ENCODE data around the gene TLCD2. TPM values are rescaled to one million over a fixed set of nuclear protein-coding genes. Genes with fewer than 3 reads are reported as not detected.
A peak's percentile ranks its signal among the peaks of the same experiment; 100 is the strongest.

The TLCD2 gene
- total and polyA plus RNA-seq, 2 of the 13 experiments (the other 11 are each of a cell fraction or from before 2014, with no cell fraction given): 0.90 to 1.1 TPM

DNA sequence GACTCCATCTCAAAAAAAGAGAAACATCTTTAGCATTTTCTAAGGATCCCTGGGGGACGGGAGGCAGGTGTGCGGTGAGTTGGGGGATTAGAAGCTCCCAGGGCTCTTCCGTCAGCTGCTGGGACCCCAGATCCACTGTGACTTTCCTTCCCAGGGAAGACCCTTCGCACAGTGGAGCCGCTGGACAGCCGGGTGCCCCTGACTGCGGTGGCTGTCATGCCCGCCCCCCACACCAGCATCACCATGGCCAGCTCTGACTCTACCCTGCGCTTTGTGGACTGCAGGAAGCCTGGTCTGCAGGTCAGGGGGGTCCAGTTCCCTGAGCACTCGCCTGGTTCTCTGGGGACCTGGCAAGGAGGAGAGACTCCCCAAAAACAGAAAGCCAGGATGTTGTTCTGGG is 25.2 kb upstream of the TLCD2 start (continued):
- TF ChIP-seq, protein P1, sequence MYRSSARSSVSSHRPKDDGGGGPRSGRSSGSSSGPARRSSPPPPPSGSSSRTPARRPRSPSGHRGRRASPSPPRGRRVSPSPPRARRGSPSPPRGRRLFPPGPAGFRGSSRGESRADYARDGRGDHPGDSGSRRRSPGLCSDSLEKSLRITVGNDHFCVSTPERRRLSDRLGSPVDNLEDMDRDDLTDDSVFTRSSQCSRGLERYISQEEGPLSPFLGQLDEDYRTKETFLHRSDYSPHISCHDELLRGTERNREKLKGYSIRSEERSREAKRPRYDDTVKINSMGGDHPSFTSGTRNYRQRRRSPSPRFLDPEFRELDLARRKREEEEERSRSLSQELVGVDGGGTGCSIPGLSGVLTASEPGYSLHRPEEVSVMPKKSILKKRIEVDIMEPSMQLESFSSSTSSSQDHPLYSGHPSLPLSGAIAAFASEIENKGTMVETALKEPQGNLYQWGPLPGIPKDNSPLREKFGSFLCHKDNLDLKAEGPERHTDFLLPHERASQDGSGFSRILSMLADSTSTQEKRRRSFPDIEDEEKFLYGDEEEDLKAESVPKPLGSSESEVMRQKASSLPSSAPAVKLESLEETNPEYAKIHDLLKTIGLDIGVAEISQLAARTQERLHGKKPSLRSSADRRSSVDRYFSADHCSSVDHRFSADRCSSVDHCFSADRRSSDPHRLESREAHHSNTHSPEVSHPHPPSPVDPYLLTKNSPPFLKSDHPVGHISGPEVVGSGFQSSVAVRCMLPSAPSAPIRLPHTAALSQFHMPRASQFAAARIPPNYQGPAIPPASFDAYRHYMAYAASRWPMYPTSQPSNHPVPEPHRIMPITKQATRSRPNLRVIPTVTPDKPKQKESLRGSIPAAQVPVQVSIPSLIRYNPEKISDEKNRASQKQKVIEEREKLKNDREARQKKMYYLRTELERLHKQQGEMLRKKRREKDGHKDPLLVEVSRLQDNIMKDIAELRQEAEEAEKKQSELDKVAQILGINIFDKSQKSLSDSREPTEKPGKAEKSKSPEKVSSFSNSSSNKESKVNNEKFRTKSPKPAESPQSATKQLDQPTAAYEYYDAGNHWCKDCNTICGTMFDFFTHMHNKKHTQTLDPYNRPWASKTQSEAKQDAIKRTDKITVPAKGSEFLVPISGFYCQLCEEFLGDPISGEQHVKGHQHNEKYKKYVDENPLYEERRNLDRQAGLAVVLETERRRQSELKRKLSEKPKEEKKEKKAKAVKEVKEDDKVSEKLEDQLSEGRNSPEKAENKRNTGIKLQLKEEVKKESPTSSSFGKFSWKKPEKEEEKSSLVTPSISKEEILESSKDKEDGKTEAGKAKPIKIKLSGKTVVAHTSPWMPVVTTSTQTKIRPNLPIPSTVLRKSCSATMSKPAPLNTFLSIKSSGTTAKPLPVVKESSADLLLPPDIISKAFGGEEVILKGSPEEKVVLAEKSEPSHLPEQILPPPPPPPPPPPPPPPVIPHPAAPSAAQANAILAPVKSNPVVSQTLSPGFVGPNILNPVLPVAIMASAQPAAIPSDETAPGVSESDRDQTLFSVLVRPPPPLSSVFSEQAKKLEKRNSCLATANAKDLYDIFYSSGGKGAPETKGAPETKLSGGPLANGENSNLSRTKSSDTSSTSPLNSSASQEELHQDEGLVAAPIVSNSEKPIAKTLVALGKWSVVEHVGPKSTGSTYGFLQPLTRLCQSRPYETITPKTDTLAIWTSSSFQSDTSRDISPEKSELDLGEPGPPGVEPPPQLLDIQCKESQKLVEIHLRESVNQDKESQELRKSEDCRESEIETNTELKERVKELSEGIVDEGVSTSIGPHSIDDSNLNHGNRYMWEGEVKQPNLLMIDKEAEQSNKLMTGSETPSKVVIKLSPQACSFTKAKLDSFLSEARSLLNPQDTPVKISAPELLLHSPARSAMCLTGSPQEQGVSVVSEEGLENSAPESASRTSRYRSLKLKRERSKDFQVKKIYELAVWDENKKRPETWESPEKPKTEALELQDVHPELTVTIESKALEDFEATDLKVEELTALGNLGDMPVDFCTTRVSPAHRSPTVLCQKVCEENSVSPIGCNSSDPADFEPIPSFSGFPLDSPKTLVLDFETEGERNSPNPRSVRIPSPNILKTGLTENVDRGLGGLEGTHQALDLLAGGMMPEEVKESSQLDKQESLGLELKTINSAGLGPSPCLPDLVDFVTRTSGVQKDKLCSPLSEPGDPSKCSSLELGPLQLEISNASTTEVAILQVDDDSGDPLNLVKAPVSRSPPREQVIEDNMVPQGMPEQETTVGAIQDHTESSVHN (CRISPR knock-in tag; IDR thresholded peaks at IDR 0.05): no peak
- TF ChIP-seq ZNF782 (CRISPR knock-in tag; IDR thresholded peaks at IDR 0.05; ENCODE audit: borderline replicate concordance): no peak
- no peak for TF ChIP-seq KDM2A (CRISPR knock-in tag; IDR thresholded peaks at IDR 0.05; ENCODE audit: borderline replicate concordance, low read depth)
- TF ChIP-seq ZNF121 (CRISPR knock-in tag; IDR thresholded peaks at IDR 0.05): no peak
- TF ChIP-seq ZNF225 (CRISPR knock-in tag; IDR thresholded peaks at IDR 0.05): 0 out of 2 replicates have a peak, but pooled peaks have one; percentile 5
- no peak for TF ChIP-seq TCF7 (IDR thresholded peaks at IDR 0.05; ENCODE audit: low read depth)
- TF ChIP-seq, protein P2, sequence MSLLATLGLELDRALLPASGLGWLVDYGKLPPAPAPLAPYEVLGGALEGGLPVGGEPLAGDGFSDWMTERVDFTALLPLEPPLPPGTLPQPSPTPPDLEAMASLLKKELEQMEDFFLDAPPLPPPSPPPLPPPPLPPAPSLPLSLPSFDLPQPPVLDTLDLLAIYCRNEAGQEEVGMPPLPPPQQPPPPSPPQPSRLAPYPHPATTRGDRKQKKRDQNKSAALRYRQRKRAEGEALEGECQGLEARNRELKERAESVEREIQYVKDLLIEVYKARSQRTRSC (CRISPR knock-in tag; IDR thresholded peaks at IDR 0.05; ENCODE audit: low read depth): no peak
- TF ChIP-seq HES4 (CRISPR knock-in tag; IDR thresholded peaks at IDR 0.05; ENCODE audit: borderline replicate concordance): no peak
- no peak for TF ChIP-seq PHF21A (CRISPR knock-in tag; IDR thresholded peaks at IDR 0.05)
- 0 out of 2 replicates have a peak, but pooled peaks have one; percentile 40 for TF ChIP-seq ZNF572 (CRISPR knock-in tag; IDR thresholded peaks at IDR 0.05)
- TF ChIP-seq SP4 (CRISPR knock-in tag; IDR thresholded peaks at IDR 0.05): no peak
- TF ChIP-seq ZNF879 (CRISPR knock-in tag; IDR thresholded peaks at IDR 0.05): no peak
- TF ChIP-seq MTF1 (CRISPR knock-in tag; IDR thresholded peaks at IDR 0.05): no peak
- TF ChIP-seq LCORL (IDR thresholded peaks at IDR 0.05): no peak
- 0 out of 2 replicates have a peak, but pooled peaks have one; percentile 1 for TF ChIP-seq LCORL (CRISPR knock-in tag; IDR thresholded peaks at IDR 0.05)
- no peak for TF ChIP-seq SNAPC2 (CRISPR knock-in tag; IDR thresholded peaks at IDR 0.05)
- TF ChIP-seq ZFP62 (CRISPR knock-in tag; IDR thresholded peaks at IDR 0.05): no peak
- TF ChIP-seq ZBTB3 (CRISPR knock-in tag; IDR thresholded peaks at IDR 0.05; ENCODE audit: borderline replicate concordance, low read depth): no peak
- peak; percentile 22; the same call in 1 of the 2 replicates for TF ChIP-seq ZNF430 (CRISPR knock-in tag; IDR thresholded peaks at IDR 0.05)
- no peak for TF ChIP-seq FOXP1 (IDR thresholded peaks at IDR 0.05)
- TF ChIP-seq FOXP1 (CRISPR knock-in tag; IDR thresholded peaks at IDR 0.05): no peak
- TF ChIP-seq ZNF317 (CRISPR knock-in tag; IDR thresholded peaks at IDR 0.05): 0 out of 2 replicates have a peak, but pooled peaks have one; percentile 13
- 0 out of 2 replicates have a peak, but pooled peaks have one; percentile 29 for TF ChIP-seq POGZ (CRISPR knock-in tag; IDR thresholded peaks at IDR 0.05)
- TF ChIP-seq ZNF772 (CRISPR knock-in tag; IDR thresholded peaks at IDR 0.05): no peak
- TF ChIP-seq ZNF75D (CRISPR knock-in tag; IDR thresholded peaks at IDR 0.05; ENCODE audit: borderline replicate concordance): no peak
- TF ChIP-seq ZFP1 (CRISPR knock-in tag; IDR thresholded peaks at IDR 0.05): no peak
- no peak for TF ChIP-seq ZBTB20 (CRISPR knock-in tag; IDR thresholded peaks at IDR 0.05; ENCODE audit: borderline replicate concordance, low read depth)

Data from HepG2 (cell line).